ENCODE measurements around the gene ATP5F1D. TPM values are rescaled to one million over a fixed set of nuclear protein-coding genes. Genes with fewer than 3 reads are reported as not detected.

Gene ATP5F1D
- total and polyA plus RNA-seq, 2 of the 8 experiments (the other 6 are each of a cell fraction or from before 2014, with no cell fraction given) = 174 to 249 TPM

DNA sequence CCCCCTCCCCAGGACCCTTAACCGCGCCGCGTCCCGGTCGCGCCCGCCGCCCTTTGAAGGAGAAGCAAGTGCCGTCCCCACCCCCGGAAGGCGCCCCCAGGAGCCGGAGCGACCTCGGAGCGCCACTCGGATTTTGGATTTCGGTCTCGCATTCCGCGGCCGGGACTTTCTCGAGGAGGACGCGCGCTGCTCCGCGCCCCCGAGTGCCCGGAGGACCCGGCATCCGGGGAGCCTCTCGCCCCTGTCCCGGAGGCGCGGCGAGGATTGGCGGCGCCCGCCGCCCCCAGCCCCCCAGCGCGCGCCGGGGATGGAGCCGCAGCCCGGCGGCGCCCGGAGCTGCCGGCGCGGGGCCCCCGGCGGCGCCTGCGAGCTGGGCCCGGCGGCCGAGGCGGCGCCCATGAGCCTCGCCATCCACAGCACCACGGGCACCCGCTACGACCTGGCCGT, 8.5 kb downstream of the ATP5F1D start:
- peak overlapping the region; percentile 66 to 99 (median 83) for H3K4me3 ChIP-seq (ENCODE audit: extremely low read depth in 1 of 4, insufficient read depth in 2 of 4, low read depth in 3 of 4, low read length in 4 of 4)
- no peak overlapping the region for H2BK120ac ChIP-seq (replicated peaks; ENCODE audit: low read depth, low read length)
- CTCF ChIA-PET (ENCODE audit: partially characterized antibody) = no interaction called here
- H3K4me2 ChIP-seq (ENCODE audit: insufficient read depth in 1 of 2, low read depth in 2 of 2, low read length in 2 of 2) = peak overlapping the region in 1 of 2 experiments; percentile 61; a peak in 2 of 4 replicates
- no peak overlapping the region for H2BK12ac ChIP-seq (ENCODE audit: low read depth, low read length)
- H2BK20ac ChIP-seq (ENCODE audit: low read length) = no peak overlapping the region
- peaks cover 15 to 41% (median 28%) of the 10 kb centered on the region in 4 experiments for H3K36me3 ChIP-seq (ENCODE audit: control insufficient read depth in 2 of 4, insufficient read depth in 4 of 4, low read length in 3 of 4)
- peak overlapping the region; percentile 65 for H4K5ac ChIP-seq (ENCODE audit: insufficient read length, low read depth, low read length)
- H3K18ac ChIP-seq (ENCODE audit: extremely low read depth, low read length) = peak overlapping the region; percentile 71; the same call in 1 of the 2 replicates
- FAIRE-seq (no peak), DNase-seq (ENCODE audit: low read depth in 1 of 2, low spot score in 2 of 2) (no peak)
- H3K56ac ChIP-seq (replicated peaks; ENCODE audit: insufficient read length, low read depth, low read length) = peak overlapping the region; percentile 46
- H3K27ac ChIP-seq (ENCODE audit: low read depth, low read length) = 0 out of 2 replicates have a peak overlapping the region, but pooled peaks have one; percentile 89
- peak; percentile 5 for TF ChIP-seq TAF7 (optimal IDR thresholded peaks at IDR 0.05; ENCODE audit: borderline replicate concordance, low read depth, low read length)
- no peak for TF ChIP-seq CEBPB (IDR thresholded peaks at IDR 0.05; ENCODE audit: low read depth, low read length)
- TF ChIP-seq RXRA (IDR thresholded peaks at IDR 0.05; ENCODE audit: insufficient read depth, low read depth, low read length) = no peak
- peak; percentile 25 for TF ChIP-seq ASH2L (IDR thresholded peaks at IDR 0.05; ENCODE audit: low read length)
- 5% methylated on average over 16 of the region's 67 CpGs; no CpG with 5 or more reads in 1 of the 2 experiments for WGBS, 2 experiments (ENCODE audit: extremely low coverage in 1 of 2, insufficient coverage in 1 of 2, insufficient read length in 1 of 2, insufficient replicate concordance in 2 of 2, low coverage in 1 of 2, low lambda C conversion rate in 2 of 2, missing lambda C conversion rate in 1 of 2)
- H3K79me1 ChIP-seq (ENCODE audit: low read depth, low read length) = peaks cover 12% of the 10 kb centered on the region; the same call in 1 of the 2 replicates
- H3K23me2 ChIP-seq (ENCODE audit: low read depth, low read length) = peaks cover 2% of the 10 kb centered on the region; the same call in 1 of the 2 replicates
- H3K9me3 ChIP-seq (ENCODE audit: insufficient read depth in 2 of 2, low read depth in 1 of 2, low read length in 1 of 2) = no peaks in the 10 kb centered on the region
- H3K9ac ChIP-seq (replicated peaks in 1 of 4; ENCODE audit: extremely low read depth in 1 of 4, low read depth in 3 of 4, low read length in 3 of 4) = peak overlapping the region; percentile 59 to 98 (median 82)
- peaks cover 11 to 18% of the 10 kb centered on the region in 2 experiments for H4K20me1 ChIP-seq (replicated peaks in 1 of 2; ENCODE audit: control insufficient read depth in 1 of 2, insufficient read depth in 2 of 2, low read length in 2 of 2)
- no peak overlapping the region for H2BK15ac ChIP-seq (ENCODE audit: low read length)
- no peaks in the 10 kb centered on the region for H3K27me3 ChIP-seq (replicated peaks in 1 of 4; ENCODE audit: control insufficient read depth in 3 of 4, extremely low read depth in 1 of 4, insufficient read depth in 3 of 4, low read length in 3 of 4)
- H2BK5ac ChIP-seq (ENCODE audit: low read depth, low read length) = no peak overlapping the region; the same call in 1 of the 2 replicates
- peaks cover 0 to 23% (median 12%) of the 10 kb centered on the region in 4 experiments; a peak in 6 of 7 replicates for H3K4me1 ChIP-seq (replicated peaks in 1 of 4; ENCODE audit: control insufficient read depth in 3 of 4, insufficient read depth in 4 of 4, low read length in 3 of 4)
- H3K4ac ChIP-seq (replicated peaks; ENCODE audit: insufficient read length, low read depth, low read length) = no peak overlapping the region
- H3K79me2 ChIP-seq (ENCODE audit: control insufficient read depth in 1 of 2, insufficient read depth in 2 of 2, low read length in 2 of 2) = peaks cover 9 to 45% of the 10 kb centered on the region in 2 experiments
- H2AFZ ChIP-seq (ENCODE audit: low read length) = no peak overlapping the region
- H3K23ac ChIP-seq (ENCODE audit: insufficient read length) = no peak overlapping the region
- no peak overlapping the region for H3K14ac ChIP-seq (ENCODE audit: insufficient read length)
- POLR2A ChIA-PET (ENCODE audit: partially characterized antibody) = interaction anchor here (1.0 to 14.3 kb wide), 4 partner anchors 14 to 28 kb away, joined by 3 to 456 read pairs (median 6); partner anchors contain the start of genes CIRBP and FAM174C
- no peak overlapping the region for H2AK5ac ChIP-seq (ENCODE audit: low read depth, low read length)
- H4K91ac ChIP-seq (replicated peaks; ENCODE audit: insufficient read length, low read length) = no peak overlapping the region
- peak overlapping the region; percentile 79; the same call in 1 of the 2 replicates for H4K8ac ChIP-seq (ENCODE audit: extremely low read depth, insufficient read depth, low read length)

Data from H1 (cell line).